Measurements from ENCODE around the gene THBS3.

THBS3 gene

DNA sequence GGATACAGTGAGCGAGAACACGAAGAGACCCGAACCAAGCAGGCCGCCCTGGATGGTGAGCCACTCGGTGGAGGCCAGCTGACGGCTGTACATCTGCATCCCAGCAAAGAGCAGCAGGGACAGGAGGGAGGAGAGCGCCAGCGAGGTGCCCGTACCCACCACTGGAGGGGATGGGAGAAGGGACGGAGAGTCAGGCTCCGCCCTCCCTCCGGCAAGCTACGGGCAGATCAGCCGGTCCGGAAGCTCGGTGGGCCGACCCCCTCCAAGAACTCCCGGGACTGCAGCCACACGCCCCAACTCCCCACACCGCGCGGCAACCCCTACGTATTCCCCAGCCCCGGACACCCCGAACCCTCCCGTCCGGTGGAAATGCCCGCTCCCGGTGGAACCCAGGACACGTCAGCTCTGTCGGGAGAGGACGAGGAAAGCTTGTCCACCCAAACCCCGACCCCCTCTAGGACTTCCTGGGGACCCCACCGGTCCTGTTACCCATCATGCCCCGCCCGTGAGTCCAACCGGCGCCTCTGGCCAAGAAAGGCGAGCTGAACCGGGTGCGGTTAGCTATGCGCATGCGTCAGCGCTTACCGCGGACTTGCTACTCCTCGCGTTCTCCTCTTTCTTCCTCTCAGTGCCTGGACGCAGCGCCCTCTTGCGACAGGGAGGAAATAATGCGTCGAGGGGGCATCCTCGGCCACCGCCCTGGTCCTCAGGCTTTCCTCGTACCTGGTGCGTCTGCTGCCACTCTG, 34.8 kb downstream of the THBS3 start, which contains the start of gene KRTCAP2:
KRTCAP2 (minus strand) TSS at position 573 of the 746 bp plus-strand sequence; CDS start at position 493, 80 bp downstream.
- ChIA-PET POLR2A (ENCODE audit: low non-redundant PET) (interaction anchor here (0.6 to 1.1 kb wide), 3 partner anchors 37 to 42 kb away, joined by 3 to 7 read pairs (median 7); no protein-coding TSS in a partner anchor), CTCF (interaction anchor here (0.6 to 3.7 kb wide), 18 partner anchors 9 to 173 kb away, joined by 3 to 26 read pairs (median 4); partner anchors contain the start of gene EFNA3)
- TF ChIP-seq, protein P1, sequence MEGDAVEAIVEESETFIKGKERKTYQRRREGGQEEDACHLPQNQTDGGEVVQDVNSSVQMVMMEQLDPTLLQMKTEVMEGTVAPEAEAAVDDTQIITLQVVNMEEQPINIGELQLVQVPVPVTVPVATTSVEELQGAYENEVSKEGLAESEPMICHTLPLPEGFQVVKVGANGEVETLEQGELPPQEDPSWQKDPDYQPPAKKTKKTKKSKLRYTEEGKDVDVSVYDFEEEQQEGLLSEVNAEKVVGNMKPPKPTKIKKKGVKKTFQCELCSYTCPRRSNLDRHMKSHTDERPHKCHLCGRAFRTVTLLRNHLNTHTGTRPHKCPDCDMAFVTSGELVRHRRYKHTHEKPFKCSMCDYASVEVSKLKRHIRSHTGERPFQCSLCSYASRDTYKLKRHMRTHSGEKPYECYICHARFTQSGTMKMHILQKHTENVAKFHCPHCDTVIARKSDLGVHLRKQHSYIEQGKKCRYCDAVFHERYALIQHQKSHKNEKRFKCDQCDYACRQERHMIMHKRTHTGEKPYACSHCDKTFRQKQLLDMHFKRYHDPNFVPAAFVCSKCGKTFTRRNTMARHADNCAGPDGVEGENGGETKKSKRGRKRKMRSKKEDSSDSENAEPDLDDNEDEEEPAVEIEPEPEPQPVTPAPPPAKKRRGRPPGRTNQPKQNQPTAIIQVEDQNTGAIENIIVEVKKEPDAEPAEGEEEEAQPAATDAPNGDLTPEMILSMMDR (conservative IDR thresholded peaks at IDR 0.05; ENCODE audit: low read depth), result peak; percentile 93
- H3K27ac ChIP-seq, result peak within 1 kb of the TSS; percentile 87
- peak; percentile 98 for DNase-seq (ENCODE audit: low spot score)

DNA sequence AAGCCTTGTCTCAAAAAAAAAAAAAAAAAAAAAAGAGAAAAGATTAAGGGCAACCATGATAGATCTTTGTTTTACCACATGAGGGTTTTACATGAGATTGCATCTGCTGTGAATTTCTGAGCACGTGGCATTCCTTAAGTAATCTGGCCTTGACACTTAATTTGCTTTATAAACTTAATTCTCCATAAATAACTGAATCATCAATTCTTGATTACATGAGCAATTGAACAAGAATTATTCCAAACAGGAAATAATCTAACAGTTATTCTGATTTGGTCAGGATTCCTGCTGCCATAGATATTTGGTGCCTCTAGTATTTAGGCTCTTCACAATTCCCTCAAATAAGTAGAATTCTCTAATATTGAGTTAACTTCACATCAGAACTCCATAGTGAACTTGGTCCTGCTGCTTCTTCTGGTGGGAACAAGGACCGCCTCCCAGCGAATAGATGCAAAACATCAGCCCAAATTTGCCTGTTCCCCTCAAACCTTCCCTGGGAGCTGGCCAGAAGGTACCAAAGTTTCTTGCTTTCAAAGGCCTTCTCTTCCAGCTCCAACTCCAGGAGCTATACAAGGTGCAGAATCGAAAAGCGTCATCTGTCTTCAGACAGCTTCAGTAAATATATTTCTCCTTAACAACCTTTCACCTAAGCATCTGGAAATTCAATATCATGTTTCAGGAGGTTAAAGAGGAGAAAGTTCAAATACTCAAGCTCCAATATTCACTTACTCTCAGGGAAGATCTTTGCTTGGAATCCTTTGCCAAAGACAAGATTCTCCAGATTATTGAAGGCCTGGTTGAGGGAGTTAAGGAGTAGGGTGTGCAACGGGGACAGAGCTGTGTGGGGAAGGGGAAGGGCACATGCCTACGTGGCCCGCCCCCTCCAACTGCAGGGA, 35.6 kb downstream of the THBS3 start:
- peak overlapping the region; percentile 87 for H3K27ac ChIP-seq
- ChIA-PET CTCF (interaction anchor here (0.7 to 3.7 kb wide), 9 partner anchors 16 to 93 kb away, joined by 3 to 26 read pairs (median 6); partner anchors contain the start of gene EFNA3), POLR2A (ENCODE audit: low non-redundant PET) (interaction anchor here (1.1 kb wide), 1 partner anchor 37 kb away, joined by 7 read pairs; no protein-coding TSS in a partner anchor)
- DNase-seq (ENCODE audit: low spot score), result no peak
- TF ChIP-seq, protein P1 (conservative IDR thresholded peaks at IDR 0.05; ENCODE audit: low read depth), result no peak

DNA sequence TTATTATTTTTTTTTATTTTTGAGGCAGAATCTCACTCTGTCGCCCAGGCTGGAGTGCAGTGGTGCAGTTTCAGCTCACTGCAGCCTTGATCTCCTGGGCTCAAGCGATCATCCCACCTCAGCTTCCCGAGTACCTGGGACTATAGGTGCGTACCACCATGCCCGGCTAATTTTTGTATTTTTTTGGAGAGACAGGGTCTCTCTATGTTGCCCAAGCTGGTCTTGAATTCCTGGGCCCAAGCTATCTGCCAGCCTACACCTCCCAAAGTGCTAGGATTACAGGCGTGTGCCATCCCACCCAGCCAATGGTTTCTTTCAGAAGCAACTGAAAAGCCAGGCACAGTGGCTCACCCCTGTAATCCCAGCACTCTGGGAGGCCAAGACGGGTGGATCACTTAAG, 36.9 kb downstream of the THBS3 start:
- no peak overlapping the region for H3K27ac ChIP-seq
- no peak for DNase-seq (ENCODE audit: low spot score)
- TF ChIP-seq, protein P1 (conservative IDR thresholded peaks at IDR 0.05; ENCODE audit: low read depth), result no peak
- ChIA-PET POLR2A (ENCODE audit: low non-redundant PET) (interaction anchor here (0.6 kb wide), 1 partner anchor 28 kb away, joined by 4 read pairs; no protein-coding TSS in a partner anchor), CTCF (interaction anchor here (2.5 to 3.7 kb wide), 2 partner anchors 79 to 85 kb away, joined by 17 to 21 read pairs; no protein-coding TSS in a partner anchor)

DNA sequence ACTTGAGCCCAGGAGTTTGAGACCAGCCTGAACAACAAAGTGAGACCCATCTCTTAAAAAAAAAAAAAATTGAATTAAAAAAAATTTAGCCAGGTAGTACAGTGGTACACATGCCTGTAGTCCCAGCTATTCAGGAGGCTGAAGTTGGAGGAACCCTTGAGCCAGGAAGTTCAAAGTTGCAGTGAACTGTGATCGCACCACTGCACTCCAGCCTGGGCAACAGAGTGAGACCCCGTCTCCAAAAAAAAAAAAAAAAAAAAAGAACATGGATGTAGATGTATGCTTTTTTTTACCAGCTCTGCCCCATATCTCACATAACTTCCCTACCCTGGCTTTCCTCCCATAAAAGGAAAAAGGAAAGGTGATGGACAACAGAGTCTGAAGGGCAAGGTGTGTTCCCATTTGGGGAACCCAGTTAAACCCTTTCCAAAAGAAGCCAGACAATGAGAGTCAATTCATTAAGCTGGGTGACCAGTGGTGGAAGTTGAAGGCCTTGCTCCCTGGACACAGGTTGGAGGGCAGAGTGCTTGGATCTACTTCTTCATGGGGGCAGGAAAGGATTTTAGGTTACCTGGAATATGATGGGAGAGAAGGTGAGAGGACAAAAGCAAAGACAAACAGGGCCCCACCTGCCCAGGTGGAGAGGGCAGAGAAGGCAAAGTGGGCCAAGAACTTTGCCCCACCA, 37.5 kb downstream of the THBS3 start:
- CTCF ChIA-PET, result interaction anchor here (2.5 to 3.7 kb wide), 2 partner anchors 79 to 85 kb away, joined by 17 to 21 read pairs; no protein-coding TSS in a partner anchor
- TF ChIP-seq, protein P1 (conservative IDR thresholded peaks at IDR 0.05; ENCODE audit: low read depth), result no peak
- POLR2A ChIA-PET (ENCODE audit: low non-redundant PET), result interaction anchor here (0.6 kb wide), 1 partner anchor 28 kb away, joined by 4 read pairs; no protein-coding TSS in a partner anchor
- DNase-seq (ENCODE audit: low spot score), result no peak
- no peak overlapping the region for H3K27ac ChIP-seq

DNA sequence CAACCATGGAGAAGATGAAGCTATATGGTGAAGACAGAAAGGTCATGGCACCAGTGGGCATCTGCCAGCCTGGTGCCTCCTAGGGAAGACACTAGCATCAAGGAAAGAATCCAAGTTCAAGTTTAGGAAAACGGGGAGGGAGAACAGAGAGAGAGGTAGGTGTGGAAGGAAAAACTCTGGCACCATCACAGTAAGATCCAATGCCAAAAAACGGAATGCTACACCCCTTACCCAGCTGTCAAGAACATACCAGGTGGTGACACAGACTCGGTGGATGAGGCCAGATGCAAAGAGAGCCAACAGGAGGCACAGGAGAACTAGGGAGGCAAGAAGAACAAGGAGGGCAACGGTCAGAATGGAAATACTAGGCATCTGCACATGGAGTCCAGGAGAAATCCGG, 38.2 kb downstream of the THBS3 start:
- POLR2A ChIA-PET (ENCODE audit: low non-redundant PET), result no interaction called here

More for the DNA sequence above, 38.2 kb downstream of the THBS3 start:
- DNase-seq (ENCODE audit: low spot score), result no peak
- CTCF ChIA-PET, result interaction anchor here (2.5 to 3.7 kb wide), 2 partner anchors 78 to 84 kb away, joined by 17 to 21 read pairs; no protein-coding TSS in a partner anchor
- TF ChIP-seq, protein P1 (conservative IDR thresholded peaks at IDR 0.05; ENCODE audit: low read depth), result no peak
- H3K27ac ChIP-seq, result no peak overlapping the region
